SK-N-SH treated with all-trans-retinoic acid at 6 μM for 48 hours (cell line): ENCODE results near the gene MTPN.

Experiments used
- ARNTL ChIP-seq: fragments of 450-650 bp; formaldehyde crosslinking; IDR thresholded peaks from 2 replicates; pipeline ENCODE4 v1.5.0; 2020; ENCODE audit warnings: low read depth, mild to moderate bottlenecking, moderate library complexity, borderline replicate concordance
- BACH2 ChIP-seq: fragments of 250-450 bp; sonication (Bioruptor Pico); IDR thresholded peaks from 2 replicates; pipeline ENCODE4 v1.9.0; 2021; ENCODE audit warnings: mild to moderate bottlenecking, borderline replicate concordance
- CREB5 ChIP-seq: fragments of 250-450 bp; sonication (Bioruptor Pico); IDR thresholded peaks from 2 replicates; pipeline ENCODE4 v1.5.1; 2020; ENCODE audit warnings: low read depth, mild to moderate bottlenecking, moderate library complexity
- ESRRG ChIP-seq: fragments of 250-450 bp; sonication (Bioruptor Pico); IDR thresholded peaks from 2 replicates; pipeline ENCODE4 v1.6.1; 2021; ENCODE audit warnings: mild to moderate bottlenecking
- RARB ChIP-seq: fragments of 250-450 bp; sonication (Bioruptor Pico); IDR thresholded peaks from 2 replicates; pipeline ENCODE4 v1.8.0; 2021; ENCODE audit warnings: mild to moderate bottlenecking, moderate library complexity
- TCF4 ChIP-seq: fragments of 250-450 bp; sonication (Bioruptor Pico); IDR thresholded peaks from 2 replicates; pipeline ENCODE4 v1.8.0; 2021; ENCODE audit warnings: mild to moderate bottlenecking, moderate library complexity, borderline replicate concordance
- TOX ChIP-seq: fragments of 250-450 bp; sonication (Bioruptor Pico); IDR thresholded peaks from 2 replicates; pipeline ENCODE4 v1.8.0; 2021; ENCODE audit warnings: mild to moderate bottlenecking, moderate library complexity, borderline replicate concordance
- ZFP3 ChIP-seq: fragments of 250-450 bp; sonication (Bioruptor Pico); IDR thresholded peaks from 2 replicates; pipeline ENCODE4 v1.5.0; 2020; ENCODE audit warnings: mild to moderate bottlenecking, moderate library complexity
- ZFP30 ChIP-seq: fragments of 450-650 bp; formaldehyde crosslinking; IDR thresholded peaks from 2 replicates; pipeline ENCODE4 v1.5.0; 2022; ENCODE audit warnings: mild to moderate bottlenecking, moderate library complexity
- ZNF8 ChIP-seq: fragments of 450-650 bp; formaldehyde crosslinking; IDR thresholded peaks from 2 replicates; pipeline ENCODE4 v1.5.0; 2020; ENCODE audit warnings: mild to moderate bottlenecking, moderate library complexity
- TF ChIP-seq, protein P1 (sequence below): fragments of 250-450 bp; sonication (Bioruptor Pico); IDR thresholded peaks from 2 replicates; pipeline ENCODE4 v1.5.1; 2021; ENCODE audit warnings: mild to moderate bottlenecking, moderate library complexity
- TF ChIP-seq, protein P2 (sequence below): fragments of 250-450 bp; sonication (Bioruptor Pico); IDR thresholded peaks from 2 replicates; pipeline ENCODE4 v1.5.0; 2020; ENCODE audit warnings: mild to moderate bottlenecking, moderate library complexity
- TF ChIP-seq, protein P3 (sequence below): fragments of 250-450 bp; sonication (Bioruptor Pico); IDR thresholded peaks from 2 replicates; pipeline ENCODE4 v1.8.0; 2021; ENCODE audit warnings: low read depth, mild to moderate bottlenecking, moderate library complexity, borderline replicate concordance

- TF ChIP-seq ZNF8 (CRISPR knock-in tag) (no peak), BACH2 (CRISPR knock-in tag) (no peak), ZFP30 (CRISPR knock-in tag) (no peak), ESRRG (no peak), RARB (CRISPR knock-in tag) (no peak), CREB5 (CRISPR knock-in tag) (no peak), ARNTL (no peak), TCF4 (CRISPR knock-in tag) (no peak), ZFP3 (CRISPR knock-in tag) (no peak), TOX (no peak)
- TF ChIP-seq, protein P1, sequence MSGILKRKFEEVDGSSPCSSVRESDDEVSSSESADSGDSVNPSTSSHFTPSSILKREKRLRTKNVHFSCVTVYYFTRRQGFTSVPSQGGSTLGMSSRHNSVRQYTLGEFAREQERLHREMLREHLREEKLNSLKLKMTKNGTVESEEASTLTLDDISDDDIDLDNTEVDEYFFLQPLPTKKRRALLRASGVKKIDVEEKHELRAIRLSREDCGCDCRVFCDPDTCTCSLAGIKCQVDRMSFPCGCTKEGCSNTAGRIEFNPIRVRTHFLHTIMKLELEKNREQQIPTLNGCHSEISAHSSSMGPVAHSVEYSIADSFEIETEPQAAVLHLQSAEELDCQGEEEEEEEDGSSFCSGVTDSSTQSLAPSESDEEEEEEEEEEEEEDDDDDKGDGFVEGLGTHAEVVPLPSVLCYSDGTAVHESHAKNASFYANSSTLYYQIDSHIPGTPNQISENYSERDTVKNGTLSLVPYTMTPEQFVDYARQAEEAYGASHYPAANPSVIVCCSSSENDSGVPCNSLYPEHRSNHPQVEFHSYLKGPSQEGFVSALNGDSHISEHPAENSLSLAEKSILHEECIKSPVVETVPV (CRISPR knock-in tag), result no peak
- TF ChIP-seq, protein P2, sequence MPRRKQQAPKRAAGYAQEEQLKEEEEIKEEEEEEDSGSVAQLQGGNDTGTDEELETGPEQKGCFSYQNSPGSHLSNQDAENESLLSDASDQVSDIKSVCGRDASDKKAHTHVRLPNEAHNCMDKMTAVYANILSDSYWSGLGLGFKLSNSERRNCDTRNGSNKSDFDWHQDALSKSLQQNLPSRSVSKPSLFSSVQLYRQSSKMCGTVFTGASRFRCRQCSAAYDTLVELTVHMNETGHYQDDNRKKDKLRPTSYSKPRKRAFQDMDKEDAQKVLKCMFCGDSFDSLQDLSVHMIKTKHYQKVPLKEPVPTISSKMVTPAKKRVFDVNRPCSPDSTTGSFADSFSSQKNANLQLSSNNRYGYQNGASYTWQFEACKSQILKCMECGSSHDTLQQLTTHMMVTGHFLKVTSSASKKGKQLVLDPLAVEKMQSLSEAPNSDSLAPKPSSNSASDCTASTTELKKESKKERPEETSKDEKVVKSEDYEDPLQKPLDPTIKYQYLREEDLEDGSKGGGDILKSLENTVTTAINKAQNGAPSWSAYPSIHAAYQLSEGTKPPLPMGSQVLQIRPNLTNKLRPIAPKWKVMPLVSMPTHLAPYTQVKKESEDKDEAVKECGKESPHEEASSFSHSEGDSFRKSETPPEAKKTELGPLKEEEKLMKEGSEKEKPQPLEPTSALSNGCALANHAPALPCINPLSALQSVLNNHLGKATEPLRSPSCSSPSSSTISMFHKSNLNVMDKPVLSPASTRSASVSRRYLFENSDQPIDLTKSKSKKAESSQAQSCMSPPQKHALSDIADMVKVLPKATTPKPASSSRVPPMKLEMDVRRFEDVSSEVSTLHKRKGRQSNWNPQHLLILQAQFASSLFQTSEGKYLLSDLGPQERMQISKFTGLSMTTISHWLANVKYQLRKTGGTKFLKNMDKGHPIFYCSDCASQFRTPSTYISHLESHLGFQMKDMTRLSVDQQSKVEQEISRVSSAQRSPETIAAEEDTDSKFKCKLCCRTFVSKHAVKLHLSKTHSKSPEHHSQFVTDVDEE (CRISPR knock-in tag), result no peak
- TF ChIP-seq, protein P3, sequence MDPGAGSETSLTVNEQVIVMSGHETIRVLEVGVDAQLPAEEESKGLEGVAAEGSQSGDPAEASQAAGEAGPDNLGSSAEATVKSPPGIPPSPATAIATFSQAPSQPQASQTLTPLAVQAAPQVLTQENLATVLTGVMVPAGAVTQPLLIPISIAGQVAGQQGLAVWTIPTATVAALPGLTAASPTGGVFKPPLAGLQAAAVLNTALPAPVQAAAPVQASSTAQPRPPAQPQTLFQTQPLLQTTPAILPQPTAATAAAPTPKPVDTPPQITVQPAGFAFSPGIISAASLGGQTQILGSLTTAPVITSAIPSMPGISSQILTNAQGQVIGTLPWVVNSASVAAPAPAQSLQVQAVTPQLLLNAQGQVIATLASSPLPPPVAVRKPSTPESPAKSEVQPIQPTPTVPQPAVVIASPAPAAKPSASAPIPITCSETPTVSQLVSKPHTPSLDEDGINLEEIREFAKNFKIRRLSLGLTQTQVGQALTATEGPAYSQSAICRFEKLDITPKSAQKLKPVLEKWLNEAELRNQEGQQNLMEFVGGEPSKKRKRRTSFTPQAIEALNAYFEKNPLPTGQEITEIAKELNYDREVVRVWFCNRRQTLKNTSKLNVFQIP (CRISPR knock-in tag), result no peak
These were observed 57.9 kb downstream of the MTPN start for GRCh38 chr7:135919071-135919841.
